Fibroblast of skin of abdomen (primary cell): Measurements from ENCODE around the gene NBAS. TPM values are rescaled to one million over a fixed set of nuclear protein-coding genes. Genes with fewer than 3 reads are reported as not detected.

ENCODE experiments used
- DNase-seq: peaks from one replicate; pipeline ENCODE4 v3.0.0-alpha.2; 2013
- polyA plus RNA-seq, 2 experiments: library from polyadenylated mRNA; unstranded; fragments of 120-200 nt; gene quantifications; one replicate each; pipeline ENCODE4 v1.2.1, GENCODE V29; 2013; ENCODE audit not compliant: insufficient read length in 2 of 2

Gene NBAS
- polyA plus RNA-seq (2013, experiment 1 of 2; ENCODE audit: insufficient read length), result 55.5 TPM
- polyA plus RNA-seq (2013, experiment 2 of 2; ENCODE audit: insufficient read length), result 54.6 TPM

- DNase-seq, result peak; percentile 87
These were observed at the start of gene NBAS for GRCh38 chr2:15560988-15561573. Gene NBAS, minus strand, starts transcription at chr2:15561334. Its CDS starts 30 bp downstream, at chr2:15561304.

- no peak for DNase-seq
These were observed 49.4 kb upstream of the NBAS start for GRCh38 chr2:15610430-15610952.

GRCh38 chr2:15609341-15610042 lies 48.4 kb upstream of the NBAS start:
- DNase-seq, result no peak

DNA sequence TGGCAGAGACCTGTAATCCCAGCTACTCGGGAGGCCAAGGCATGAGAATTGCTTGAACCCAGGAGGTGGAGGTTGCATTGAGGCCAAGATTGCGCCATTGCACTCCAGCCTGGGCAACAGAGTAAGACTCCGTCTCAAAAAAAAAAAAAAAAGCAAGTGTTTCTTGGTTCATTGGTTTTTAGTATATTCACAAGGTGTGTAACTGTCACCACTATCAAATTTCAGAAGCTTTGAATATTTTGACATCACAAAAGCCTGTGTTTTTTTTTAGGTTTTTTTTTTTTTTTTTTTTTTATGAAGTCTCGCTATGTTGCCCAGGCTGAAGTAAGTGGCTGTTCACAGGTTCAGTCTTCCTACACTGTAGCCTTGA lies 47.2 kb upstream of the NBAS start:
- DNase-seq, result no peak

DNA sequence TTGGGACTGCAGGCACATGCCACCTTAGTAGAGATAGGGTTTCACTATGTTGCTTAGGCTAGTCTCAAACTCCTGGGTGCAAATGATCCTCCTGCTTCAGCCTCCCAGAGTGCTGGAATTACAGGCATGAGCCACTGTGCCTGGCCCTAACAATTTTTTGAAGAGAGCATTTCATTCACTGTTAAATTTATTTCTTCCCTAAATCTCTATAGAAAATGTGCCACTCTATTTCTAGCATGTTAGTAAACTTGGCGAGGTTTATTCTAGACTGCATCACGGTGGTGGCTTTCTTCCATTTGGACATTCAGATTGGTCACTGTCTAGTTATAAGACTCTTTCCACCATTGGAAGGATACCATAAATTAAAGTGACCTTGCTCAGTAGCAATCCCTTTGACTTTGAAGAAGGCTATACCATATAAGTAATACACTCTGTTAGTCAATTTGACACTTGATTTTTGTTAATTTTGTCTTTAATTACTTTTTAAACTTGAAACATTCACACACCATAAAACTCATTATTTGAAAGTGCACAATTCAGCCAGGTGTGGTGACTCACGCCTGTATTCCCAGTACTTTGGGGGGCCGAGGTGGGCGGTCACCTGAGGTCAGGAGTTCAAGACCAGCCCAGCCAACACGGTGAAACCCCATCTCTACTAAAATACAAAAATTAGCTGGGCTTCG lies 46.7 kb upstream of the NBAS start:
- no peak for DNase-seq

DNA sequence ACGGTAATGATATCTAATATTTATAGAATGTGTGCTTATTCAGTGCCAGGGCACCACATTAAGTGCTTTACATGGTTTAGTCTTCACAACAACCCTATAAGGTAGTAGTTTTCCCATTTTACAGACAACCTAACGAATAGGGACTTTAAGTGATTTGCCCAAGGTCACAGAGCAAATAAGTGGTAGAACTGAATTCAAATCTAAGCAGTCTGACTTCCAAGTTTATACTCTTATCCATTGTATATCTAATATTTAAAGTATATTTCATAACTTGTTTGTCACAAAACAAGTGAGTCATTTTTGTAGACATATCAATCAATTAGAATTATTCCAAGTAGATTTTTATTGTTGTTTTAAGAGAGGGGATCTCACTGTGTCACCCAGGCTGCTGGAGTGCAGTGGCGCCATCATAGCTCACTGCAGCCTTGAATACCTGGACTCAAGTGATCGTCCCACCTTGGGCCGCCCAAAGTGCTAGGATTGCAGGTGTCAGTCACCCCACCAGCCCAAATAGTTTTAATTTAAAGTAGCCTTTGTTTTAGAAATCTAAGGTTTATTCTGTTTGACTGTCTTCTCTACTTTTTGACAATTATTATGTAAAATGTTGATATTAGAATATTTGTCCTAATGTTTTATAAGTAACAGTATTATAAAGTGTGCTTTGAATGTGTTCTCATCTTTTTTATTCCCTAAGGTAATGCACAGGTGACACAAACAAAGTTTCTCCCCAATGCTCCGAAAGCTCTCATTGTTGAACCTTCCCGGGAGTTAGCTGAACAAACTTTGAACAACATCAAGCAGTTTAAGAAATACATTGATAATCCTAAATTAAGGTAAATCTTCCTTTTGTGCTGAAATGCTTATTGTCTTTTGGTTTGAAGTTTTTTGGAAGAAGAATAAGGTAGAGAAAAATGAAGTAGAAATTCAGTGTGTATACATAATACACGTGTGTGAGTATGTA lies 45.6 kb upstream of the NBAS start:
- DNase-seq, result no peak

- DNase-seq, result no peak
These were observed 44.6 kb upstream of the NBAS start for GRCh38 chr2:15605721-15606120.

DNA sequence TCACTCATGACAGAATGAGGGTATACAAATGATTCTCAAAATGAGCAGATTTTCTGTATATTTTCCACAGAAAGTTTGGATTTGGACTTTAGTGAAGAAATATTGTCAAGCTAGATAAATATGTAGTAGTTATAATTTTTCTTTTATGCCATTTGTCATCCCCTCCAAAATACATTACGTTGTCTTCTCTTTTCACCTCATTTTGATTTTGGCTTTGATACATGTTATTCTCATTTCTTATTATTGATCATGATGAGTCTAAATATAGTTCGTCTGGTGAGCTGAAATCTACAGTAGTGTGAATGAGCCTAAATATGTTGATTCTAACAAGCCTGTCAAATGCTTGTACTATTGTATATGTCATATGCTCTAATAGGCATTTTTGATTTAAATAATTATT lies 42.8 kb upstream of the NBAS start:
- DNase-seq, result no peak

- no peak for DNase-seq
These were observed 42.1 kb upstream of the NBAS start for GRCh38 chr2:15603044-15603765.

GRCh38 chr2:15602393-15602792 lies 41.3 kb upstream of the NBAS start:
- DNase-seq, result no peak

DNA sequence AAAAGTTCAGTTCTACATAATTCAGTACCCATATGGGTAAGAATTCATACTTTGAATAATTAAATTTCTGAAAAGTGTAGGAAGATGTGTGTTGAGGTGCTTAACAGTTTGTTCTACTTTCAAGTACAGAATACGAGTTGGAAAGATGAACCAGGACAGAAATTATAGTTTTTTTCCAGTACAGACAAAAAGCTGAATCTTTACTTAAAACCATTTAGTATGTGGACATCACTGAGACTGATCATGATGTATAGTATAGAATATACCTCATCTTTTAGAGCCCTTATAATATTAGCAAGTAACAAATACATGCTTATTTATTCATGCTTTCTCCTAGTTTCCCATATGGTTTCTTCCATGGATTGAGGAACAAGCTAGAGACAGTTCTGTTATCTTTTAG lies 40.5 kb upstream of the NBAS start:
- DNase-seq, result no peak

DNA sequence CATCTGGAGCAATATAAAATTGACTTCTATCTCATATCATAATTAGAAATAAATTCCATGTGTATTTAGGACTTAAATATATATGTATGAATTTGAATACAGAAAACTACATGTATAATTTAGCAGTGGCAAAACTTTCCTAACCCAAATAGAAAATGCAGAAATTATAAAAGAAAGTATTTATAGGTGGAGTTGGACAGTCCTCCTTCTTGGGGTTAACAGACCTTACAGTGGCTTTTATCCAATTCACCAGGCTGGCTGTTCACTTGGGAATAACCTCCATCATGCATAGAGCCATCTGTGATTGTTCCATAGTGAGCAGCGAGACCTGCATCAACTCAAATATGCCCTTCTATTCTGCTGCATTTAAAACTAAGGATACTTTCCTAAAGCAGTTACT lies 38.9 kb upstream of the NBAS start:
- DNase-seq, result no peak

DNA sequence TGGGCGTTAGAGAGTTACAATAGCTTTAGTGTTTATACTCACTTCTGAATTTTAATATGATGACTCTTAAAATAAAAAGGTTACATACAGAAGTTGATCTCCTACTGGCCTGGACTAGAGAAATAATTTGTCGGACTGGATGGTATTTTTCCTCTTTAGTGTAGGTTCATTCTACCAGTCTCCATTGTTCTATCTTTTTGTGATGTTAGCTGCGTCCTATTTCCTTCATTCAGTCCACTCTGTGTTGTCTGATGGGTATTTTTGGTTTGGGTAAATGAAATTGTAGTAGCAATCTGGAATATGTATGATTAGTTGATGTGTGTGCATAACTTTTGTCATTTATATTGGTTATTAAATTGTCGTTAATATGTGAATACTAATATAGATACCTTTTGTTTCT lies 35.8 kb upstream of the NBAS start:
- no peak for DNase-seq

- DNase-seq, result no peak
These were observed 35.2 kb upstream of the NBAS start for GRCh38 chr2:15596350-15596749.

DNA sequence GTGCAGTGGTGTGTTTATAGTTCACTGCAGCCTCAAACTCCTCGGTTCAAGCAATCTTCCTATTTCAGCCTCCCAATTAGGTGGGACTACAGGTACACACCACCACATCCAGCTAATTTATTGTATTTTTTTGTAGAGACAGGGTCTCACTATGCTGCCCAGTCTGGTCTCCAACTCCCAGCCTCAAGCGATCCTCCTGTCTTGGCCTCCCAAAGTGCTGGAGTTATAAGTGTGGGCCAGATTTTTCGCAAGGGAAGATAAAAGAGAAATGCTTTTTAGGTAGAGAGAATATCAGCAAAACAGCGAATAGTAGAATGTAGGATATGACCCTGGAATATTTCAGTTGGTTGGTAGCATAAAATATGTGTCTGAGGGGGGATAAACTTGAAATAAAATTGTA lies 34.8 kb upstream of the NBAS start:
- no peak for DNase-seq

DNA sequence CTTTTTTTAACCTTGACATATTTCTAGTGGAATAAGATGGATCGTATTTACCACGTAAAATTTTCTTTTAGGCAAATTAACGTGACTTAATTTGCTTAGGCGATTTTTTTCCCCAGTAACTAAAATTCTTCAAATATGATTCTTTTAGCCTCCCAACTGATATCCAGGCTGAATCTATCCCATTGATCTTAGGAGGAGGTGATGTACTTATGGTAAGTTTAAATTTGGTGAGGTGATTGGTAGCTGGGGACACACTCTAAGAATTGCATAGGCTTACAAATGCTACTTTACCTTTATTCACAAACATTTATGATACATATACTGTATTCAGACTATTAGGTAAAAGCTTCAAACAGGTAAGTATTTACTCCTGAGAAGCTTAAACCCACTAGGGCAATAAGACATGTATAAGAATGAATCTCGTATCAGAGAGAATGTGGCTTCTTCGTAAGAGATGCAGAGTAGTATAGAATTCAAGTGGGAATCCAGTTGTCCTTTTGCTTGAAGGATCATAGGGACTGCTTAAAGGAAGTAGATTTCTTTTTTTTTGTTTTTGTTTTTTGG lies 34.3 kb upstream of the NBAS start:
- DNase-seq, result no peak

DNA sequence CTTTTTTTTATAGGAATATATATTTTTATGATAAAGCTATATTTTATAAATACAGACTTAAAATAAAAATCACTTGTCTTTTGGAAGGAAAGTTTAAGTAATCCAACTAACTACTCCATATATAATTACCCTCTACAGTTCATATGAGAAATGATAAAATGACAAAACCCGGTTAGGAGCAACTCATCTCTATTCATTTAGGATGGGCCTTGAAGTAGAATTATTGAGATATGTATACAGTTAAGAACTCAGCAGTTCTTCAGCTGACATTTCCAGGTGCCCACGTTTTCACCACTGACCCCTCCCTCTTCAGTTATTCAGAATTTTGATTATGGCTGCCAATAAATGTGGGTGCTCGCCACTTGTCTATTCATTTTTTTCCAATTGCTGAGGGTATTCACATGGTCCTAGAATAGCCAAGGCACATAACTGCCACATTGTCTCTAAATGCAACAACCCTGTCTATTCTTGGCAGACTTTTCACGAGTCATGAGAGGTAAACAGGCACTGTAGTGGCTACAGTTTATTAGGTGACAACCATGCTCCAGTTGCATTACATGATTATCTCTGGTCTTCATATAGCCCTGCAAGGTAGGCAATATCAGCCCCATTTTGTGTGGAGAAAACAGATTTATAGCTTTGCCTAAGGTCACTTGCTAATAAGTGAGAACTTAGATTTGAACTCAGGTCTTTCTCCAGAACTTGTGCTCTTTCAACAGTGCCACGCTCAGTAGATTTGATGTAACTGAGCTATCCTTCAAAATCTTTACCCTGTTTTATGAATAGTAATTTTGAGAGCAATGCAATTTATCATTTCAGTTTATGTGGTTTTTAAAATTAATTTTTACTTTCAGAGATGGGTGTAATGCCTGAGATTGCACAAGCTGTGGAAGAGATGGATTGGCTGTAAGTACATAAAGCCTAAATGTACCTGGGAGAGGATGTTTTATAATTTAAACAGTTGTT lies 33.4 kb upstream of the NBAS start:
- no peak for DNase-seq

DNA sequence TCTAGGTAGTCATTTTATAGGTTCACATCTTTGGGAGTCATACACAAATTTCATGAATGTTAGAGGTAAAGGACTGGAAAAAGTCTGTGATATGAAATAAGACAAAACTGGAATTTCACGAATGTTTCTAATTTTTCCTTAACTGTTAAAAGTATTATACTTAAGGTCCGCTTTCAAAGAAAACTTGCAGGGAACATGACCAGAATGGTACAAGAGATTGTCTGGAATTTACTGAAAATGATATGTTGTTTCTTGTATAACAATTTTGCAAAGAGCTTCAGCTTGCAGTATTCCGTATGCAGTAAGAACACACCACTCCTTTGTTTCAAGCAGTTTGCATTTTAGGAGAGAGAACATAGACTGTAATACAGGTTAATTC lies 32.2 kb upstream of the NBAS start:
- no peak for DNase-seq

- peak; percentile 85 for DNase-seq
These were observed 30.7 kb upstream of the NBAS start, which contains the start of gene DDX1 for GRCh38 chr2:15591692-15592463. Gene DDX1, plus strand, starts transcription at chr2:15591868. Its CDS starts 66 bp downstream, at chr2:15591934.

GRCh38 chr2:15591373-15591691 lies 30.2 kb upstream of the NBAS start:
- DNase-seq, result no peak
